K562 (cell line): ENCODE results near the gene CENPA. TPM values are rescaled to one million over a fixed set of nuclear protein-coding genes. Genes with fewer than 3 reads are reported as not detected.

Source experiments
- ATAC-seq: fragments of 200-7000 bp; cut with Tn5 transposase; 3 replicates; pipeline ENCODE4 v1.9.1; 2020; ENCODE audit warnings: moderate library complexity
- BruUV-seq: library from RNA; stranded (reverse); fragments of 400-500 nt; replicated peaks from 2 replicates; lab custom pipeline; 2021; lab: Mats Ljungman, UMichigan
- CTCF ChIA-PET: fragments of 300-600 bp; formaldehyde crosslinking; extraction: SDS; loops from one replicate; lab custom pipeline; 2021; ENCODE audit warnings: low intra/inter-chr PET ratio; lab: Yijun Ruan, JAX
- POLR2A ChIA-PET: fragments of 300-600, 350-650 bp; sonication (Branson Sonifier 250); formaldehyde crosslinking; extraction: SDS; loops from one replicate; lab custom pipeline; 2021; ENCODE audit warnings: antibody characterized with exemption, inconsistent platforms; lab: Yijun Ruan, JAX
- DNase-seq, 4 experiments: peaks; one replicate each; pipeline versions ENCODE4 v3.0.0 to v3.0.0-alpha.2; 2011 to 2018; ENCODE audit warnings: low spot score in 3 of 4, mixed read lengths in 3 of 4; ENCODE audit errors: extremely low read depth in 1 of 4
- FAIRE-seq: peaks from 2 replicates; lab custom pipeline; 2011; peaks lifted over from hg19 to GRCh38; lab: Jason Lieb, UNC
- H2AFZ ChIP-seq: 2 replicates; pipeline ENCODE4 v1.6.0; 2011; ENCODE audit warnings: low read depth, low read length, control low read depth, inconsistent platforms
- H3K27ac ChIP-seq: fragments of 200-600 bp; 3 replicates; pipeline ENCODE4 v1.8.0; 2011; ENCODE audit warnings: low read depth, mild to moderate bottlenecking, control low read depth, inconsistent platforms, low read length, moderate library complexity, mixed read lengths; ENCODE audit errors: extremely low read depth
- H3K27me3 ChIP-seq, 2 experiments: fragments of 300-600 bp in 1 of 2; 2 replicates in 1 of 2; 3 replicates in 1 of 2; pipeline versions ENCODE4 v1.6.0 to v1.8.0; 2011; ENCODE audit warnings: inconsistent platforms in 2 of 2, low read length in 2 of 2, mild to moderate bottlenecking in 1 of 2, mixed read lengths in 1 of 2, moderate library complexity in 1 of 2; ENCODE audit not compliant: control insufficient read depth in 2 of 2, insufficient read depth in 2 of 2
- H3K36me3 ChIP-seq: fragments of 300-600 bp; 3 replicates; pipeline ENCODE4 v1.8.0; 2011; ENCODE audit warnings: mild to moderate bottlenecking, low read length, inconsistent platforms; ENCODE audit not compliant: control insufficient read depth, insufficient read depth
- H3K4me1 ChIP-seq, 2 experiments: fragments of 200-600 bp in 1 of 2; replicated peaks in 1 of 2; 2 replicates in 1 of 2; 3 replicates in 1 of 2; pipeline versions ENCODE4 v1.5.1 to v1.8.0; 2011; ENCODE audit warnings: inconsistent platforms in 2 of 2, low read length in 2 of 2, mild to moderate bottlenecking in 1 of 2, mixed read lengths in 1 of 2, moderate library complexity in 1 of 2; ENCODE audit not compliant: control insufficient read depth in 2 of 2, insufficient read depth in 2 of 2
- H3K4me2 ChIP-seq: 2 replicates; pipeline ENCODE4 v1.6.1; 2011; ENCODE audit warnings: low read length, control low read depth, inconsistent platforms, mixed read lengths; ENCODE audit not compliant: insufficient read depth
- H3K4me3 ChIP-seq: fragments of 200-600 bp; sonication (generic), shearing (Covaris generic); 2 replicates; pipeline ENCODE4 v1.5.1; 2016; ENCODE audit warnings: control low read depth, inconsistent platforms
- H3K79me2 ChIP-seq: fragments of 200-600 bp; 3 replicates; pipeline ENCODE4 v1.8.0; 2011; ENCODE audit warnings: low read length, inconsistent platforms; ENCODE audit not compliant: control insufficient read depth, insufficient read depth
- H3K9ac ChIP-seq, 2 experiments: 2 replicates each; pipeline versions ENCODE4 v1.6.0 to v1.6.1; 2011; ENCODE audit warnings: low read depth in 2 of 2, low read length in 2 of 2, control low read depth in 1 of 2, inconsistent platforms in 1 of 2, mild to moderate bottlenecking in 1 of 2, mixed read lengths in 1 of 2; ENCODE audit not compliant: insufficient read depth in 1 of 2
- H3K9me1 ChIP-seq: one replicate; pipeline ENCODE4 v1.6.0; 2011; ENCODE audit warnings: inconsistent platforms, mild to moderate bottlenecking, low read length, moderate library complexity; ENCODE audit not compliant: control insufficient read depth, insufficient read depth
- H3K9me3 ChIP-seq: replicated peaks from 2 replicates; pipeline ENCODE4 v1.5.1; 2011; ENCODE audit warnings: low read depth, low read length, inconsistent platforms; ENCODE audit not compliant: control insufficient read depth, insufficient read depth
- H4K20me1 ChIP-seq: replicated peaks from 2 replicates; pipeline ENCODE4 v1.6.1; 2011; ENCODE audit warnings: low read length, inconsistent platforms, mixed read lengths; ENCODE audit not compliant: control insufficient read depth, insufficient read depth
- ASH1L ChIP-seq: fragments of 450-650 bp; IDR thresholded peaks from 2 replicates; pipeline ENCODE4 v1.6.1; 2018; ENCODE audit warnings: borderline replicate concordance, mild to moderate bottlenecking, low read depth; ENCODE audit not compliant: partially characterized antibody
- MLX ChIP-seq, 2 experiments: fragments of 450-650 bp in 1 of 2; sonication (generic) in 1 of 2; formaldehyde crosslinking; conservative IDR thresholded peaks; 2 replicates each; pipeline versions ENCODE4 v1.4.0 to v1.8.1; 2020 to 2022; ENCODE audit warnings: mild to moderate bottlenecking in 1 of 2, missing genetic modification reagents in 1 of 2
- RBM22 ChIP-seq: fragments of 200-400 bp; formaldehyde crosslinking; IDR thresholded peaks from 2 replicates; pipeline ENCODE4 v1.6.1; 2018; ENCODE audit warnings: low read length, low read depth; ENCODE audit not compliant: poor library complexity, severe bottlenecking
- TAL1 ChIP-seq: fragments of 450-650 bp; IDR thresholded peaks from 2 replicates; pipeline ENCODE4 v1.6.1; 2016; ENCODE audit warnings: mild to moderate bottlenecking
- TBP ChIP-seq: optimal IDR thresholded peaks from 2 replicates; pipeline ENCODE3; 2011; ENCODE audit warnings: low read depth, low read length, improper control_type of control experiment
- ZNF76 ChIP-seq: fragments of 250-450 bp; sonication (Bioruptor Pico); IDR thresholded peaks from 2 replicates; pipeline ENCODE4 v1.4.0; 2020; ENCODE audit warnings: mild to moderate bottlenecking, moderate library complexity, borderline replicate concordance
- WGBS: fragments of 100-300 bp; shearing (Covaris generic); methylation state at CpG from one replicate; pipeline ENCODE4 v1.1.6; 2016; ENCODE audit warnings: low coverage, mixed read lengths; ENCODE audit not compliant: insufficient coverage; ENCODE audit errors: missing lambda C conversion rate; 5-methylcytosine and 5-hydroxymethylcytosine counted together
- in situ Hi-C: fragments of 300-500 bp; cut with MboI; formaldehyde crosslinking; loops from 4 replicates; pipeline ENCODE4 v1.15.0; 2018; ENCODE audit warnings: inconsistent platforms, mixed read lengths
- intact Hi-C: fragments of 100-400 bp; cut with micrococcal nuclease; formaldehyde crosslinking; loops from 2 replicates; pipeline ENCODE4 v1.14.2; 2022
- polyA plus RNA-seq, 8 experiments: library from polyadenylated mRNA; depleted of rRNA in 4 of 8; stranded (reverse) in 5 of 8; unstranded in 3 of 8; fragments of >200 nt; fragmentation: Nextera tagmentation in 2 of 8; fragmentation: Illumina TruSeq in 1 of 8; extraction: Ambion mirVana in 2 of 8; extraction: Trizol in 1 of 8; gene quantifications; 2 replicates each; pipeline versions ENCODE4 v1.2.1 to v1.2.3, GENCODE V29; 2011 to 2014; ENCODE audit warnings: inconsistent platforms in 1 of 8, missing spikeins in 1 of 8
- total RNA-seq, 7 experiments: library from RNA; depleted of rRNA in 6 of 7; stranded (reverse); fragments of >200 nt in 6 of 7; fragmentation: Illumina TruSeq in 2 of 7; extraction: Trizol in 2 of 7; gene quantifications; 2 replicates each; pipeline versions ENCODE4 v1.2.1 to v1.2.3, GENCODE V29; 2011 to 2021; ENCODE audit warnings: low replicate concordance in 1 of 7

The CENPA gene
- total and polyA plus RNA-seq, 9 of the 15 experiments (the other 6 are each of a cell fraction or from before 2014, with no cell fraction given) = 11.3 to 61.7 (median 44.7) TPM

DNA sequence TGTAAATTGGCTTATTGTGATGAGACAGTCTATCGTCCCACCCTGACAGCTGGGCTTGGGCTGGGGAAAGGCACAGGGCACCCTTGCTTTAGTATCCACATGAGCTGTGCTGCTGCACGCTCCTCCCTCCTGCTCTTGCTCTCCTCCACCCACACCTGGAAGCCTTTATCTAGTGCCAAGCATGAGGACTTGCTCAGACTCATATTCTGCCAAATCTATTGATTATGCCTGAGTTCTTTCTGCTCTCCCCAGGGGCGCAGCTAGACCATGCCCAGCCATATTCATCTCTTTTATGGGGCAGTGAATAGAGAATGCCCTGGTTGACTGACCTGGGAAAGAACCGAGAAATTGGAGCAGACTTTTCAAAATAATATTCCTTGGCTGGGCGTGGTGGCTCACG, 33.1 kb downstream of the CENPA start:
- FAIRE-seq = no peak
- TF ChIP-seq ASH1L (no peak), RBM22 (no peak), TAL1 (no peak), ZNF76 (CRISPR knock-in tag) (no peak), TBP (no peak), MLX (CRISPR knock-in tag; conservative IDR thresholded peaks at IDR 0.05) (no peak)
- no TSS peak for BruUV-seq
- H3K9ac ChIP-seq = no peak overlapping the region
- no peak overlapping the region for H3K4me3 ChIP-seq
- no peak overlapping the region for H3K27ac ChIP-seq
- no peaks in the 10 kb centered on the region for H3K9me1 ChIP-seq
- H3K4me1 ChIP-seq = peaks cover 4 to 5% of the 10 kb centered on the region in 2 experiments; a peak in 3 of 5 replicates
- in situ Hi-C loops (no loop called here), intact Hi-C loops (no loop called here)
- H4K20me1 ChIP-seq = no peaks in the 10 kb centered on the region
- ATAC-seq = no peak
- no peaks in the 10 kb centered on the region for H3K79me2 ChIP-seq
- H3K27me3 ChIP-seq = peaks cover 24 to 50% of the 10 kb centered on the region in 2 experiments
- DNase-seq = no peak
- H3K4me2 ChIP-seq = no peak overlapping the region
- ChIA-PET CTCF (no interaction called here), POLR2A (interaction anchor here (0.6 to 1.2 kb wide), 3 partner anchors 101 to 289 kb away, joined by 3 read pairs; no protein-coding TSS in a partner anchor)
- H2AFZ ChIP-seq = no peak overlapping the region
- 4% methylated on average over 6 of the region's 6 CpGs for WGBS
- H3K9me3 ChIP-seq = no peaks in the 10 kb centered on the region
- H3K36me3 ChIP-seq = no peaks in the 10 kb centered on the region
